AG08396 (cell line): ENCODE measurements around the gene MYL6.
A peak's percentile ranks its signal among the peaks of the same experiment; 100 is the strongest.

Experiments used
- DNase-seq: peaks from one replicate; pipeline ENCODE4 v3.0.0; 2012; ENCODE audit warnings: low spot score, mixed read lengths

MYL6 gene

GRCh38 chr12:56129206-56129941 is 28.8 kb upstream of the MYL6 start:
- peak; percentile 57 for DNase-seq

- no peak for DNase-seq
These were observed 28.1 kb upstream of the MYL6 start for GRCh38 chr12:56129942-56130495.

- DNase-seq = no peak
These were observed 27.3 kb upstream of the MYL6 start for GRCh38 chr12:56130876-56131275.

GRCh38 chr12:56134897-56135296 is 23.3 kb upstream of the MYL6 start:
- DNase-seq = no peak

GRCh38 chr12:56137853-56138571 is 20.1 kb upstream of the MYL6 start:
- no peak for DNase-seq

- no peak for DNase-seq
These were observed 16.0 kb upstream of the MYL6 start for GRCh38 chr12:56141946-56142784.

- DNase-seq = no peak
These were observed 14.9 kb upstream of the MYL6 start for GRCh38 chr12:56143217-56143616.

GRCh38 chr12:56143870-56144269 is 14.3 kb upstream of the MYL6 start:
- DNase-seq = no peak

GRCh38 chr12:56145217-56145616 is 12.9 kb upstream of the MYL6 start:
- DNase-seq = no peak

- DNase-seq = no peak
These were observed 11.4 kb upstream of the MYL6 start for GRCh38 chr12:56146492-56147460.

- DNase-seq = no peak
These were observed 7.6 kb upstream of the MYL6 start for GRCh38 chr12:56150563-56150962.

GRCh38 chr12:56151672-56152131 is 6.5 kb upstream of the MYL6 start:
- no peak for DNase-seq

- peak; percentile 92 for DNase-seq
These were observed 5.9 kb upstream of the MYL6 start, which contains the start of gene MYL6B for GRCh38 chr12:56152132-56152755. MYL6B (plus strand) TSS chr12:56152587; CDS start chr12:56153919, 1,332 bp downstream.

- no peak for DNase-seq
These were observed 5.1 kb upstream of the MYL6 start for GRCh38 chr12:56152756-56153677.

GRCh38 chr12:56153678-56154065 is 4.5 kb upstream of the MYL6 start:
- no peak for DNase-seq

- no peak for DNase-seq
These were observed 3.9 kb upstream of the MYL6 start for GRCh38 chr12:56154246-56154771.

GRCh38 chr12:56154818-56155217 is 3.3 kb upstream of the MYL6 start:
- no peak for DNase-seq

GRCh38 chr12:56155256-56155845 is 2.8 kb upstream of the MYL6 start:
- no peak for DNase-seq
